HG03039 (cell line): ENCODE measurements around the gene MRPS25.
"Not testable (repeated sequence)": the region's sequence is repeated elsewhere in the genome, so short reads cannot be mapped to it uniquely, and the experiment has no call there.

Source experiments
- ATAC-seq: cut with Tn5 transposase; IDR thresholded peaks from one replicate; pipeline ENCODE4 v1.9.1; 2021; ENCODE audit warnings: mild to moderate bottlenecking, moderate library complexity; ENCODE audit not compliant: unreplicated experiment

MRPS25 gene

GRCh38 chr3:15044326-15044725, 20.8 kb downstream of the MRPS25 start:
- no peak for ATAC-seq

DNA sequence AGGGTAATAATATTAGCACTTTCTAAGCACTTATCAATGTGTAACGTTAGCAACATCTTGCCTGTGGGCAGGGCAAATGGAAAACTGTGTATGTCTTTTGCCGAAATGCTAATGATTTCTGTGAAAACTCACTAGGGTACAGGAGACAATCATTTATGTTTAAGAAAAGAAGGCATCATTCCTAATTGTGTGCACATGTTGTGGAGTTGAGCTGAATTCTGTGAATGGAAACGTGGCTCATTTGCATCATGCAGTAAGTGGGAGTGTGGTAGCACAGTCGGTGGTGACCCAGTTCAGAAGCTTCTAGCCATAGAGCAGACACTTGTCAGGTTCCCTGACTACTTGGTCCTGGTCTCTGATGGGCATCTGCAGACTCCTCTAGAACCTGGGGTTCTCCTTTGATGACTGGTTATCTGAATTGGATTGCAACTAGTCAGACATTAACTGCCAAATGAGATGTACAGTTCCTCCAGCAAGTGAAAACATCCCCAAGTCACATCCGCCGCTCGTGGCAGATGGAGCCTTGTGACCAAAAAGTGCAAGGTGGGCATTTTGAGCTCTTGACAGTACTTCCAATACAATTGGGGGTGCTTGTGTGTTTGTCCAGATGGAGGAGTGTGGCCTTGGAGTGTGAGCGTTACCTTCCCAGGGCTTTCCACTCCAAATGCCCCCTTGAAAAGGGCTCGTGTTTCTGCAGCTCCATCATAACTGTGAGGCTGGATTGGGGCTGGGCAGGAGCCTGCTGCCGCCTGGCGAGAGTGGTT, 21.5 kb downstream of the MRPS25 start:
- no peak for ATAC-seq

- no peak for ATAC-seq
Observed at GRCh38 chr3:15042936-15043335, 22.2 kb downstream of the MRPS25 start.

GRCh38 chr3:15041950-15042349, 23.2 kb downstream of the MRPS25 start:
- no peak for ATAC-seq

GRCh38 chr3:15040844-15041243, 24.3 kb downstream of the MRPS25 start:
- ATAC-seq, result no peak

DNA sequence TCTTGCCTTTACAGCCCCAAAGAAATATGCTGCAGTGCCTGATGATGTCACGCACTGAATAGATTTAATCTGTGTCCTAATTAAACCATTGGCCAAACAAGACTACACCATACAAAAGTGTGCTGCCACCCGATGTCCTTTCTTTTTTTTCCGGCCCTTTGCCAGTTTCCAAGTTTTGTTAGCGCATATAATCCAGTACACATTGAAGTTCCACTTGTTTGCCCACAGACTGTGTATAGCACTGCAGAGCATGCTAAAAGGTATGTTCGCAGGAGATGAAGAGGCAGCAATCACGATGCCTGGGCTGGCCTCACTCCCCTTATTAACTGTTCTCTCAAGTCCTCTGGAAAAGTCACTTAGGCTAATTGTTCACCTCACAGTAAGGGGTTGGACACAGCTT, 26.8 kb downstream of the MRPS25 start:
- ATAC-seq, result no peak

GRCh38 chr3:15033103-15033502, 32.0 kb downstream of the MRPS25 start:
- ATAC-seq, result no peak

DNA sequence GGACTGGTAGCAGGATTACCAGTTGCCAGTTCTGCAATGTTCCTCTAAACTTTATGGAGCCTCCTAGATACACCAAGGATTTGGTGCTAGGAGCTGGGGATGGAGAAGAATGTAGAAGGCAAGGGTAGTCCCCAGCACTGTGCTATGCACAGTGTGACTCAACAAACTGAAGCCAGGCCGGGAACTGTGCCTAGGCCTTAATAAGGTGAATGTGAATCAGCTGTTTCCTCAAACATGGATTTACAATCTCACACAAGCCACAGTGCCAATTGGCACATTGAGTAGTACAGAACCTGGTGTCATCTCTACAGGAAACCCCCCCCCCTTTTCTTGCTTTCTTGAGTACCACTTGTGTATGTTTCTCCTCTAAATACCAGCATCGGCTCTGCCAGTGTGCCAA, 32.5 kb downstream of the MRPS25 start:
- ATAC-seq, result no peak

DNA sequence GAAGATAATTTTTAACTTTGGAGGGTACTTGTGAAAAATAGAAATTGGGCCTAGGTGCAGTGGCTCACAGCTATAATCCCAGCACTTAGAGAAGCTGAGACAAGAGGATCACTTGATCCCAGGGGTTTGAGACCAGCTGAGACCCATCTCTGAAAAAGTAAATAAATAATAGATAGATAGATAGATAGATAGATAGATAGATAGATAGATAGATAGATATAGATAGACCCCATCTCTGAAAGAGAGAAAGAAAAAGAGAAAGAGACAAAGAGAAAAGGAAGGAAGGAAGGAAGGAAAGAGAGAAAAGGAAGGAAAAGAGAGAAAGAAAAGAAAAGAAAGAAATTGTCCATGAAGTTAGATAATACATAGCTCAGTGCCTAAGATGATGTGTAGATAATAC, 35.5 kb downstream of the MRPS25 start:
- no peak for ATAC-seq

DNA sequence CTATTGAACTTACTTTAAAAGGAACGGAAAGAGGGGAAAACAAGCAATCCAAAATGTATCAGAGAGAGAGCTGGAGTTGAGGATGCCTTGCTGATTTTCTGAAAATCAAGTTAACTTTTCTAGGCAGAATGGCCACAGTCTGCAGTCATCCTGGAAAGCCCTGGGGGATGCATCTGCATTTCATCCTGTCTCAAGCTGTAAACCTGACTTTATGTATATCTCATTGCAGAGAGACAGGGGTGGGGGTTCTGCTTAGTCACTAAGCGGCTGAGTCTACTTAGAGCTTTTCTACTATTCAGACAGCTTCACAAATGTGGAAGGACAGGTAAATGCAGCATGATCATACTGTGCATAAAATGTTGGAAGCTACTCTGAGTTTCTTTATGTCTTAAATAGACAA, 41.4 kb downstream of the MRPS25 start:
- no peak for ATAC-seq

GRCh38 chr3:15023249-15023648, 41.9 kb downstream of the MRPS25 start:
- ATAC-seq, result no peak

- ATAC-seq, result no peak
Observed at GRCh38 chr3:15017191-15017590, 47.9 kb downstream of the MRPS25 start.

- ATAC-seq, result no peak
Observed at GRCh38 chr3:15015456-15015855, 49.7 kb downstream of the MRPS25 start.

- ATAC-seq, result no peak
Observed at GRCh38 chr3:15014606-15015328, 50.3 kb downstream of the MRPS25 start.

DNA sequence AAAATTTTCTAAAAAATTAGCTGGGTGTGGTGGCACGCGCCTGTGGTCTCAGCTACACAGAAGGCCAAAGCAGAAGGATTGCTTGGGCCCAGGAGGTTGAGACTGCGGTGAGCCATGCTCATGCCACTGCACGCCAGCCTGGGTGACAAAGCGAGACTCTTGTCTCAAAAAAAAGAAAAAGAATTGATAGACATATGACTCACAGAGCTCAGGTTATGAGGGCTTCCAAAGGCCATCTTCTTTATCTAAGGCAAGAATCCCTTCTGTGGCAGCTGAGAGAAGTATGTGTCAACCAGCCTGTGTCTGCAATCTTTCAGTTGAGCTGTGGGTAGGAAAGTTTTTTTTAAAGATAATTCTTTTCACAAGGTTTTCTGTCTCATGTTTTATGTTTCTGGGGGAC, 53.9 kb downstream of the MRPS25 start:
- ATAC-seq, result no peak

DNA sequence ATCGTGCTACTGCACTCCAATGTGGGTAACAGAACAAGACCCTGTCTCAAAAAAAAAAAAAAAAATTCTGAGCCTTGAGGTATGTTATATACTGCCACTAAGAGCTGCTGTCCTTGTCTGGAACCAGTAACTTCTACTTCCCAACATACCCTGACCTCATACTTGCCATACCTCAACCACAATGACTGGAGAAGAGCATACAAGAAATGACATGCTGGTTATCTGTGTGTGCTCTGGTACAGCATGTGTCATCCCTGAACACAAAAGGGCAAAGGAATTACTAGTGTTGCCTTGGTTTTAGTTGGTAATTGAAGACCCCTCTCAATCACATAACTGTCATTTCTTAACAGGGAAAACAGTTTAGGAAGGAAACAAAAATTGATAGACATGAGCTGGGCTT, 54.5 kb downstream of the MRPS25 start:
- ATAC-seq, result no peak

- no peak for ATAC-seq
Observed at GRCh38 chr3:15009167-15009566, 55.9 kb downstream of the MRPS25 start.

DNA sequence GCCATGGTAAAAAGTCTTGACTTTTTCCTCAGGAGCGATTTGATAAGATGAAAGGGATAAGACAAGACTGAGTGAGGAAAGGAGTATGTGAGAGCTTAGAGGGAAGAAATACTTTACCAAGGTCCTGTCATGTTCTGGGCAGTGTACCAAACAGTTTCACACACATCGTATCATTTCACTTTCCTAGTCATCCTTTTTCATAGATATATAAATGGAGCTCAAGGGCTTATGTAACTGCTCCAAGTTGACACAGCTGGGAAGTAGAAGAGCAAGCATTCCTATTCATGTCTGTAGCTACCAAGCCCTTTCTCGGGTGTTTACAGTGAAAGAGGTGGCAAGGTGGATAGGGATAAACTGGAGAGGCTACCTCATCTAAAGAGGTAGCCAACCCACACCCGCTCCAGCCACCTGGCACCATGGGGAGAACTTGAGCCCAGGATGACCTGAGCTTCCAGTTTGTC, 57.4 kb downstream of the MRPS25 start:
- ATAC-seq, result no peak

DNA sequence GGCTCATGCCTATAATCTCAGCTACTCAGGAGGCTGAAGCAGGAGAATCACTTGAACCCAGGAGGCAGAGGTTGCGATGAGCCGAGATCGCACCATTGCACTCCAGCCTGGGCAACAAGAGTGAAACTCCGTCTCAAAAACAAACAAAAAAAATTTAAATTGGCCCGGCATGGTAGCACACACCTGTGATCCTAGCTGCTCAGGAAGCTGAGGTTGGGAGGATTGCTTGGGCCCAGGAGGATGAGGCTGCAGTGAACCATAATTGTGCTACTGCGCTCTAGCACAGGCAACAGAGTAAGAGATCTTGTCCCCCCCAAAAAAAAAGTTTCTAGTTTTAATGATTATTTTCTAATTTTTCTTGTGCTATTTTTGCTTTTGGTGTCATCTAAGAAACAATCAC, 65.9 kb downstream of the MRPS25 start:
- ATAC-seq, result not testable (repeated sequence)
